GM06990 (cell line): Measurements from ENCODE around the gene GMEB1.
"Not testable (repeated sequence)": the region's sequence is repeated elsewhere in the genome, so short reads cannot be mapped to it uniquely, and the experiment has no call there.

Experiments used
- DNase-seq: peaks from one replicate; pipeline ENCODE4 v3.0.0-alpha.2; 2011; ENCODE audit not compliant: insufficient read length; ENCODE audit errors: extremely low read depth
- H3K27me3 ChIP-seq: replicated peaks from 2 replicates; pipeline ENCODE4 v1.6.0; 2011; ENCODE audit warnings: low read length; ENCODE audit not compliant: control insufficient read depth, insufficient read depth
- H3K36me3 ChIP-seq: 2 replicates; pipeline ENCODE4 v1.5.1; 2011; ENCODE audit warnings: low read length; ENCODE audit not compliant: control insufficient read depth, insufficient read depth
- H3K4me3 ChIP-seq: replicated peaks from 2 replicates; pipeline ENCODE4 v1.5.1; 2011; ENCODE audit warnings: low read depth, mild to moderate bottlenecking, control low read depth, low read length
- CTCF ChIP-seq: IDR thresholded peaks from 2 replicates; pipeline ENCODE4 v1.5.1; 2011; ENCODE audit warnings: low read length, control low read depth, mild to moderate bottlenecking, inconsistent platforms; ENCODE audit not compliant: insufficient read depth, poor library complexity, severe bottlenecking

GMEB1 gene

GRCh38 chr1:28684937-28685336, 16.4 kb downstream of the GMEB1 start:
- no peaks in the 10 kb centered on the region for H3K27me3 ChIP-seq
- H3K36me3 ChIP-seq = peaks cover 1% of the 10 kb centered on the region; the same call in 1 of the 2 replicates
- no peak for DNase-seq
- no peak overlapping the region for H3K4me3 ChIP-seq
- no peak for TF ChIP-seq CTCF

- DNase-seq, H3K36me3 ChIP-seq: not testable (repeated sequence)
Measured at GRCh38 chr1:28691627-28692026, 23.0 kb downstream of the GMEB1 start.

GRCh38 chr1:28703629-28704028, 35.0 kb downstream of the GMEB1 start:
- Histone ChIP-seq H3K4me3 (no peak overlapping the region), H3K36me3 (no peaks in the 10 kb centered on the region; the same call in 1 of the 2 replicates), H3K27me3 (no peaks in the 10 kb centered on the region)
- DNase-seq = no peak
- TF ChIP-seq CTCF = no peak

More at GRCh38 chr1:28691627-28692026, 23.0 kb downstream of the GMEB1 start:
- H3K27me3 ChIP-seq, H3K4me3 ChIP-seq: not testable (repeated sequence)

- Histone ChIP-seq H3K4me3 (no peak overlapping the region), H3K27me3 (no peaks in the 10 kb centered on the region), H3K36me3 (peaks cover 7% of the 10 kb centered on the region)
- no peak for TF ChIP-seq CTCF
- DNase-seq = no peak
Measured at GRCh38 chr1:28716336-28716735, 47.8 kb downstream of the GMEB1 start.

GRCh38 chr1:28718166-28718565, 49.6 kb downstream of the GMEB1 start:
- Histone ChIP-seq H3K4me3 (no peak overlapping the region), H3K36me3 (peaks cover 7% of the 10 kb centered on the region), H3K27me3 (no peaks in the 10 kb centered on the region)
- TF ChIP-seq CTCF = no peak
- no peak for DNase-seq

GRCh38 chr1:28718586-28719331, 50.2 kb downstream of the GMEB1 start:
- no peak for DNase-seq
- TF ChIP-seq CTCF = no peak
- H3K4me3 ChIP-seq = no peak overlapping the region
- no peaks in the 10 kb centered on the region for H3K27me3 ChIP-seq
- H3K36me3 ChIP-seq = peaks cover 4% of the 10 kb centered on the region
